ENCODE results near the gene EHMT1.

Gene EHMT1

DNA sequence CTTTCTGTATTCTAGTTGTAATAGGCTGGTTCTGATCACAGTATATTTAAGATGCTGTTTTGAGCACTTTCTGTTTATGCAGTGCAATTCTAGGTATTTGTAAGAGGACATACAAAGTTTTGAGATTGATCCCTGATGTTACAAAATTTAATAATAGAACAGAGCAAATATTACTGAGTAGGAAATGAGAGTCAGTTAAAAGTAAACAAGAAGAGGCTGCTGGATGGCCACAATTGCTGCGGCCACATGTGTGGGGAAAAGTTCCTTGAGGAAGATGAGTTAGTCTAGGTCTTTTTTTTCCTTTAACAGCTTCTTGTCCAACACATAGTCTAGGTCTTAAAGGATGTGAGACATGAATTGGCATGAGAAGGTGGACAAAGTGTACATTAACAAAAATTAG lies 11.3 kb downstream of the EHMT1 start:
- Histone ChIP-seq H2AFZ (ENCODE audit: low read length) (no peak overlapping the region), H3K9me3 (ENCODE audit: insufficient read depth, low read depth, low read length) (no peaks in the 10 kb centered on the region), H3F3A (ENCODE audit: low read depth) (peaks cover 7% of the 10 kb centered on the region; the same call in 1 of the 2 replicates), H3K9ac (ENCODE audit: low read depth, low read length, poor library complexity, severe bottlenecking) (peak overlapping the region; percentile 45), H4K20me1 (ENCODE audit: insufficient read depth, low read length, poor library complexity, severe bottlenecking) (peaks cover 58% of the 10 kb centered on the region), H3K9me2 (replicated peaks; ENCODE audit: low read depth, low read length) (no peaks in the 10 kb centered on the region), H3K27me3 (ENCODE audit: insufficient read depth, low read length, poor library complexity, severe bottlenecking) (no peaks in the 10 kb centered on the region), H3K4me1 (ENCODE audit: insufficient read depth, low read length, poor library complexity, severe bottlenecking) (peaks cover 44% of the 10 kb centered on the region), H3K4me2 (ENCODE audit: low read depth, low read length, poor library complexity, severe bottlenecking) (peak overlapping the region; percentile 65), H3K36me3 (ENCODE audit: insufficient read depth, low read length) (no peaks in the 10 kb centered on the region), H3K4me3 (ENCODE audit: low read length, poor library complexity, severe bottlenecking) (peak overlapping the region; percentile 49), H3K79me2 (ENCODE audit: insufficient read depth, low read length) (peaks cover 90% of the 10 kb centered on the region)
- TF ChIP-seq, protein P1, sequence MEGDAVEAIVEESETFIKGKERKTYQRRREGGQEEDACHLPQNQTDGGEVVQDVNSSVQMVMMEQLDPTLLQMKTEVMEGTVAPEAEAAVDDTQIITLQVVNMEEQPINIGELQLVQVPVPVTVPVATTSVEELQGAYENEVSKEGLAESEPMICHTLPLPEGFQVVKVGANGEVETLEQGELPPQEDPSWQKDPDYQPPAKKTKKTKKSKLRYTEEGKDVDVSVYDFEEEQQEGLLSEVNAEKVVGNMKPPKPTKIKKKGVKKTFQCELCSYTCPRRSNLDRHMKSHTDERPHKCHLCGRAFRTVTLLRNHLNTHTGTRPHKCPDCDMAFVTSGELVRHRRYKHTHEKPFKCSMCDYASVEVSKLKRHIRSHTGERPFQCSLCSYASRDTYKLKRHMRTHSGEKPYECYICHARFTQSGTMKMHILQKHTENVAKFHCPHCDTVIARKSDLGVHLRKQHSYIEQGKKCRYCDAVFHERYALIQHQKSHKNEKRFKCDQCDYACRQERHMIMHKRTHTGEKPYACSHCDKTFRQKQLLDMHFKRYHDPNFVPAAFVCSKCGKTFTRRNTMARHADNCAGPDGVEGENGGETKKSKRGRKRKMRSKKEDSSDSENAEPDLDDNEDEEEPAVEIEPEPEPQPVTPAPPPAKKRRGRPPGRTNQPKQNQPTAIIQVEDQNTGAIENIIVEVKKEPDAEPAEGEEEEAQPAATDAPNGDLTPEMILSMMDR (conservative IDR thresholded peaks at IDR 0.05; ENCODE audit: low read length) = no peak
- no peak for TF ChIP-seq EZH2phosphoT487 (IDR thresholded peaks at IDR 0.05; ENCODE audit: borderline replicate concordance)

DNA sequence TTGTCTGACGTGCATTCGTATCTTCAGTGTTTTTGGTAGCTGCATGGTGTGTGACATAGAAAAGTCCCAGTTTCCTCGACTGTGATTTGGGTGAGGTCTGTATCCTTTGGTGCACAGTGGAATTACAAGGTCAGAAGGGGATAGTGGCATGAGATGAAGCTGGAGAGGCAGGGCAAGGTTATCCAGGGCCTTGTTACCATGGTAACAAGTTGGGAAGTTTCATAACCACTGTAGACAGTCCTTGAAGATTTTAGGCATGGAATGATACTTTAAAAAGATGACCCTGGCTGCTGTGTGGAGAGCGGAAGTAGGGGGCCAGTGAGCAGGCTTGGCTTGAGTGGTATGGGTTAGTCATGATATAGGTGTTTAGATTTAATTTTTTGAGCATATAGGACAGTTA lies 11.9 kb downstream of the EHMT1 start:
- Histone ChIP-seq H4K20me1 (ENCODE audit: insufficient read depth, low read length, poor library complexity, severe bottlenecking) (peaks cover 55% of the 10 kb centered on the region), H2AFZ (ENCODE audit: low read length) (no peak overlapping the region), H3K4me3 (ENCODE audit: low read length, poor library complexity, severe bottlenecking) (peak overlapping the region; percentile 49)

DNA sequence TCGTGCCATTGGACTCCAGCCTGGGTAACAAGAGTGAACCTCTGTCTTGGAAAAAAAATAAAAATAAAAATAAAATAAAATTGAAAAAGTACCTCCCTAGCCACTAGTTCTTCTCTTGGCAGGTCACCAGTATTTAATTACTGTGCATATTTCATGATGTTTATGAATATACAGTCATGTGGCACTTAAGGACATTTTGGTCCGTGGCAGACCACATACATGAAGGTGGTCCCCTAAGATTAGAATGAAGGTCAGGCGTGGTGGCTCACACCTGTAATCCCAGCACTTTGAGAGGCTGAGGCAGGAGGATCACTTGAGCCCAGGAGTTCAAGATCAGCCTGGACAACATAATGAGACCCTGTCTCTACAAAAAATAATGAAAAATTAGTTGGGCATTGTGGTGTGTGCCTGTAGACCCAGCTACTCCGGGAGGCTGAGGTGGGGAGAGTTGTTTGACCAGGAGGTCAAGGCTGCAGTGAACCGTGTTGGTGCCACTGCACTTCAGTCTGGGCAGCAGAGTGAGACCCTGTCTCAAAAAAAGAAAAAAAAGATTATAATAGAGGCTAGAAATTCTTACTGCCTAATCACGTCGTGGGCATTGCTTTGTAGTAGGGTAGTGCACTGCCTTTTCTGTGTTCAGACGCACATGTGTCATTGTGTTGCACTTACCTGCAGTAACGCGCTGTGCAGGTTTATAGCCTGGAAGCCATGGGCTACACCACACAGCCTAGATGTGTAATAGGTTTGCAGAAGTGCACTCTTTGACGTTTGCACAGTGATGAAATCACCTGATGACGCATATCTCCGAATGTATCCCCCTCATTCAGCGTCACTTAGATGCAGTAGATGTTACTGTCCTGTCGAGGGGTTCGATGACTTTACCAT lies 12.8 kb downstream of the EHMT1 start:
- Histone ChIP-seq H3K36me3 (ENCODE audit: insufficient read depth, low read length) (no peaks in the 10 kb centered on the region), H3K4me3 (ENCODE audit: low read length, poor library complexity, severe bottlenecking) (no peak overlapping the region), H3K9me2 (replicated peaks; ENCODE audit: low read depth, low read length) (no peaks in the 10 kb centered on the region), H3F3A (ENCODE audit: low read depth) (peaks cover 7% of the 10 kb centered on the region; the same call in 1 of the 2 replicates), H3K4me1 (ENCODE audit: insufficient read depth, low read length, poor library complexity, severe bottlenecking) (peaks cover 39% of the 10 kb centered on the region), H2AFZ (ENCODE audit: low read length) (no peak overlapping the region), H3K27me3 (ENCODE audit: insufficient read depth, low read length, poor library complexity, severe bottlenecking) (no peaks in the 10 kb centered on the region), H3K9me3 (ENCODE audit: insufficient read depth, low read depth, low read length) (no peaks in the 10 kb centered on the region), H4K20me1 (ENCODE audit: insufficient read depth, low read length, poor library complexity, severe bottlenecking) (peaks cover 57% of the 10 kb centered on the region), H3K9ac (ENCODE audit: low read depth, low read length, poor library complexity, severe bottlenecking) (no peak overlapping the region), H3K4me2 (ENCODE audit: low read depth, low read length, poor library complexity, severe bottlenecking) (no peak overlapping the region), H3K79me2 (ENCODE audit: insufficient read depth, low read length) (peaks cover 91% of the 10 kb centered on the region)
- TF ChIP-seq, protein P1 (conservative IDR thresholded peaks at IDR 0.05; ENCODE audit: low read length) = no peak
- TF ChIP-seq EZH2phosphoT487 (IDR thresholded peaks at IDR 0.05; ENCODE audit: borderline replicate concordance) = no peak

More for the DNA sequence above, 11.9 kb downstream of the EHMT1 start:
- peaks cover 43% of the 10 kb centered on the region for H3K4me1 ChIP-seq (ENCODE audit: insufficient read depth, low read length, poor library complexity, severe bottlenecking)
- no peaks in the 10 kb centered on the region for H3K9me3 ChIP-seq (ENCODE audit: insufficient read depth, low read depth, low read length)
- H3K79me2 ChIP-seq (ENCODE audit: insufficient read depth, low read length) = peaks cover 87% of the 10 kb centered on the region
- no peak for TF ChIP-seq EZH2phosphoT487 (IDR thresholded peaks at IDR 0.05; ENCODE audit: borderline replicate concordance)
- TF ChIP-seq, protein P1 (conservative IDR thresholded peaks at IDR 0.05; ENCODE audit: low read length) = no peak
- no peaks in the 10 kb centered on the region for H3K9me2 ChIP-seq (replicated peaks; ENCODE audit: low read depth, low read length)
- H3K4me2 ChIP-seq (ENCODE audit: low read depth, low read length, poor library complexity, severe bottlenecking) = peak overlapping the region; percentile 65
- no peaks in the 10 kb centered on the region for H3K36me3 ChIP-seq (ENCODE audit: insufficient read depth, low read length)
- peaks cover 7% of the 10 kb centered on the region; the same call in 1 of the 2 replicates for H3F3A ChIP-seq (ENCODE audit: low read depth)
- H3K9ac ChIP-seq (ENCODE audit: low read depth, low read length, poor library complexity, severe bottlenecking) = peak overlapping the region; percentile 45
- no peaks in the 10 kb centered on the region for H3K27me3 ChIP-seq (ENCODE audit: insufficient read depth, low read length, poor library complexity, severe bottlenecking)

All from Loucy (cell line).